GM18909 (cell line): ENCODE data around the gene PYGL.
"Not testable (repeated sequence)": the region's sequence is repeated elsewhere in the genome, so short reads cannot be mapped to it uniquely, and the experiment has no call there.

Experiments used
- ATAC-seq: cut with Tn5 transposase; IDR thresholded peaks from one replicate; pipeline ENCODE4 v1.9.1; 2021; ENCODE audit warnings: mild to moderate bottlenecking; ENCODE audit not compliant: unreplicated experiment, poor library complexity

The PYGL gene

GRCh38 chr14:50929506-50929905, 14.8 kb downstream of the PYGL start:
- ATAC-seq = no peak

GRCh38 chr14:50928002-50928635, 16.2 kb downstream of the PYGL start:
- no peak for ATAC-seq

- no peak for ATAC-seq
Observed at GRCh38 chr14:50926851-50927386, 17.4 kb downstream of the PYGL start.

GRCh38 chr14:50924843-50925242, 19.4 kb downstream of the PYGL start:
- ATAC-seq = no peak

GRCh38 chr14:50924236-50924635, 20.0 kb downstream of the PYGL start:
- ATAC-seq = no peak

GRCh38 chr14:50922803-50923202, 21.5 kb downstream of the PYGL start:
- ATAC-seq = no peak

- ATAC-seq = no peak
Observed at GRCh38 chr14:50920482-50921230, 23.6 kb downstream of the PYGL start.

- ATAC-seq = not testable (repeated sequence)
Observed at GRCh38 chr14:50919524-50919923, 24.8 kb downstream of the PYGL start.

GRCh38 chr14:50917449-50917848, 26.8 kb downstream of the PYGL start:
- no peak for ATAC-seq

- ATAC-seq = no peak
Observed at GRCh38 chr14:50910495-50911420, 33.5 kb downstream of the PYGL start.

GRCh38 chr14:50906326-50907065, 37.8 kb downstream of the PYGL start:
- no peak for ATAC-seq

- ATAC-seq = no peak
Observed at GRCh38 chr14:50904719-50905118, 39.6 kb downstream of the PYGL start.

- ATAC-seq = no peak
Observed at GRCh38 chr14:50901361-50901760, 42.9 kb downstream of the PYGL start.

- no peak for ATAC-seq
Observed at GRCh38 chr14:50897658-50898175, 46.6 kb downstream of the PYGL start.

- ATAC-seq = not testable (repeated sequence)
Observed at GRCh38 chr14:50897005-50897404, 47.3 kb downstream of the PYGL start.

- not testable (repeated sequence) for ATAC-seq
Observed at GRCh38 chr14:50896421-50896820, 47.9 kb downstream of the PYGL start.

GRCh38 chr14:50892255-50892654, 52.0 kb downstream of the PYGL start:
- ATAC-seq = no peak

GRCh38 chr14:50887476-50887875, 56.8 kb downstream of the PYGL start:
- ATAC-seq = no peak

- no peak for ATAC-seq
Observed at GRCh38 chr14:50883827-50884197, 60.5 kb downstream of the PYGL start.
